PFSK-1 (cell line): Measurements from ENCODE around the gene KRTAP10-5.

Source experiments
- POLR2AphosphoS5 ChIP-seq: IDR thresholded peaks from 2 replicates; pipeline ENCODE4 v1.6.1; 2012; ENCODE audit warnings: low read depth, mild to moderate bottlenecking, control low read depth, low read length, moderate library complexity
- REST ChIP-seq, 2 experiments: IDR thresholded peaks; 2 replicates each; pipeline versions ENCODE4 v1.6.1 to v1.8.0; 2011 to 2012; ENCODE audit warnings: low read depth in 2 of 2, low read length in 2 of 2, control low read depth in 1 of 2, inconsistent platforms in 1 of 2, mild to moderate bottlenecking in 1 of 2, moderate library complexity in 1 of 2; ENCODE audit not compliant: insufficient read depth in 1 of 2
- SIN3A ChIP-seq: IDR thresholded peaks from 2 replicates; pipeline ENCODE4 v1.6.1; 2012; ENCODE audit warnings: mild to moderate bottlenecking, low read length, moderate library complexity, borderline replicate concordance; ENCODE audit not compliant: insufficient read depth
- TAF1 ChIP-seq: IDR thresholded peaks from 2 replicates; pipeline ENCODE4 v1.6.1; 2012; ENCODE audit warnings: low read length, control low read depth, borderline replicate concordance; ENCODE audit not compliant: insufficient read depth

- no peak for TF ChIP-seq TAF1
- TF ChIP-seq REST (IDR thresholded peaks at IDR 0.05; ENCODE audit: insufficient read depth in 1 of 2, low read depth in 2 of 2, low read length in 2 of 2): no peak
- no peak for TF ChIP-seq SIN3A
- TF ChIP-seq POLR2AphosphoS5: no peak
Measured at GRCh38 chr21:44550807-44551206, 29.6 kb downstream of the KRTAP10-5 start.
